ENCODE results near the gene OPRL1. TPM values are rescaled to one million over a fixed set of nuclear protein-coding genes. Genes with fewer than 3 reads are reported as not detected.

The OPRL1 gene
- total RNA-seq, 1 donor from 2014 or later: 0.06 TPM

GRCh38 chr20:64102647-64103354 lies 22.9 kb downstream of the OPRL1 start:
- no peak for DNase-seq (ENCODE audit: low read depth)
- no peak for TF ChIP-seq CTCF (conservative IDR thresholded peaks at IDR 0.05; ENCODE audit: low read depth, low read length)
- no peak overlapping the region for H3K4me3 ChIP-seq (ENCODE audit: low read depth, low read length)

- TF ChIP-seq CTCF (conservative IDR thresholded peaks at IDR 0.05; ENCODE audit: low read depth, low read length): no peak
- H3K4me3 ChIP-seq (ENCODE audit: low read depth, low read length): no peak overlapping the region
- no peak for DNase-seq (ENCODE audit: low read depth)
These were observed 24.2 kb downstream of the OPRL1 start for GRCh38 chr20:64103871-64104666.

- DNase-seq (ENCODE audit: low read depth): no peak
- no peak overlapping the region for H3K4me3 ChIP-seq (ENCODE audit: low read depth, low read length)
- TF ChIP-seq CTCF (conservative IDR thresholded peaks at IDR 0.05; ENCODE audit: low read depth, low read length): no peak
These were observed 25.0 kb downstream of the OPRL1 start for GRCh38 chr20:64104667-64105451.

- H3K4me3 ChIP-seq (ENCODE audit: low read depth, low read length): no peak overlapping the region
- no peak for DNase-seq (ENCODE audit: low read depth)
- no peak for TF ChIP-seq CTCF (conservative IDR thresholded peaks at IDR 0.05; ENCODE audit: low read depth, low read length)
These were observed 26.1 kb downstream of the OPRL1 start for GRCh38 chr20:64105846-64106434.

- no peak overlapping the region for H3K4me3 ChIP-seq (ENCODE audit: low read depth, low read length)
- DNase-seq (ENCODE audit: low read depth): no peak
- no peak for TF ChIP-seq CTCF (conservative IDR thresholded peaks at IDR 0.05; ENCODE audit: low read depth, low read length)
These were observed 26.6 kb downstream of the OPRL1 start for GRCh38 chr20:64106435-64106961.

GRCh38 chr20:64106981-64107735 lies 27.3 kb downstream of the OPRL1 start, which contains the start of gene NPBWR2:
NPBWR2 (minus strand) TSS chr20:64107565; CDS start chr20:64106831, 734 bp downstream.
- H3K4me3 ChIP-seq (ENCODE audit: low read depth, low read length): no peak within 1 kb of the TSS
- no peak for TF ChIP-seq CTCF (conservative IDR thresholded peaks at IDR 0.05; ENCODE audit: low read depth, low read length)
- DNase-seq (ENCODE audit: low read depth): no peak

Data from epithelial cell of proximal tubule (primary cell).